CD8-positive, alpha-beta memory T cell (primary cell): ENCODE results near the gene MARCHF10. TPM values are rescaled to one million over a fixed set of nuclear protein-coding genes. Genes with fewer than 3 reads are reported as not detected.

Experiments
- CTCF ChIA-PET: fragments of 350-600 bp; sonication (Branson Sonifier 250); formaldehyde crosslinking; loops from one replicate; lab custom pipeline; 2021; ENCODE audit warnings: antibody characterized with exemption; lab: Charles Lee
- POLR2A ChIA-PET: fragments of 350-600 bp; sonication (Branson Sonifier 250); formaldehyde crosslinking; loops from one replicate; lab custom pipeline; 2021; ENCODE audit warnings: antibody characterized with exemption; lab: Charles Lee
- DNase-seq, 5 donors: peaks; one replicate each; pipeline versions ENCODE4 v3.0.0 to v3.0.0-alpha.2; 2020 to 2022; ENCODE audit warnings: mixed read lengths in 1 of 5
- H3K27ac ChIP-seq: one replicate; pipeline ENCODE4 v1.7.0; 2013; ENCODE audit warnings: low read depth, mild to moderate bottlenecking, low read length, moderate library complexity
- H3K27me3 ChIP-seq: 2 replicates; pipeline ENCODE4 v1.7.0; 2013; ENCODE audit warnings: low read length, mild to moderate bottlenecking; ENCODE audit not compliant: insufficient read depth, poor library complexity, severe bottlenecking
- H3K36me3 ChIP-seq: 2 replicates; pipeline ENCODE4 v1.7.0; 2013; ENCODE audit warnings: mild to moderate bottlenecking, low read length, moderate library complexity; ENCODE audit not compliant: insufficient read depth
- H3K4me1 ChIP-seq: 2 replicates; pipeline ENCODE4 v1.7.0; 2013; ENCODE audit warnings: mild to moderate bottlenecking, low read length, moderate library complexity; ENCODE audit not compliant: insufficient read depth
- H3K4me3 ChIP-seq: 2 replicates; pipeline ENCODE4 v1.7.0; 2013; ENCODE audit warnings: mild to moderate bottlenecking, low read length
- H3K9me3 ChIP-seq: 2 replicates; pipeline ENCODE4 v1.7.0; 2013; ENCODE audit warnings: mild to moderate bottlenecking, low read length
- H3K27ac Mint-ChIP-seq, 8 donors: one replicate each; pipeline ENCODE4 v1.8.0; 2020 to 2021; ENCODE audit warnings: mixed read lengths in 8 of 8, mild to moderate bottlenecking in 6 of 8, inconsistent platforms in 3 of 8, moderate library complexity in 3 of 8
- H3K27me3 Mint-ChIP-seq, 2 donors: one replicate each; pipeline ENCODE4 v1.8.0; 2020 to 2021; ENCODE audit warnings: mixed read lengths in 2 of 2, mild to moderate bottlenecking in 1 of 2, moderate library complexity in 1 of 2
- H3K36me3 Mint-ChIP-seq, 3 donors: one replicate each; pipeline ENCODE4 v1.8.0; 2020 to 2021; ENCODE audit warnings: mixed read lengths in 3 of 3, inconsistent platforms in 1 of 3, mild to moderate bottlenecking in 1 of 3
- H3K4me1 Mint-ChIP-seq, 3 donors: one replicate each; pipeline ENCODE4 v1.8.0; 2020 to 2021; ENCODE audit warnings: mixed read lengths in 3 of 3, inconsistent platforms in 1 of 3, mild to moderate bottlenecking in 1 of 3
- H3K4me3 Mint-ChIP-seq, 7 donors: one replicate each; pipeline ENCODE4 v1.8.0; 2020 to 2021; ENCODE audit warnings: mixed read lengths in 7 of 7, mild to moderate bottlenecking in 6 of 7, moderate library complexity in 4 of 7, inconsistent platforms in 2 of 7
- H3K9me3 Mint-ChIP-seq, 5 donors: one replicate each; pipeline ENCODE4 v1.8.0; 2020 to 2022; ENCODE audit warnings: mixed read lengths in 5 of 5, mild to moderate bottlenecking in 3 of 5, moderate library complexity in 2 of 5, inconsistent platforms in 1 of 5
- polyA plus RNA-seq: library from polyadenylated mRNA; unstranded; fragments of 300-500 nt; fragmentation: Illumina TruSeq; gene quantifications from one replicate; pipeline ENCODE4 v1.2.3, GENCODE V29; 2021
- total RNA-seq, 2 experiments: library from RNA; stranded (reverse); gene quantifications; one replicate each; pipeline ENCODE4 v1.2.3, GENCODE V29; 2021

Gene MARCHF10
- total and polyA plus RNA-seq, 3 experiments from 2014 or later = 0.86 TPM; not detected in 2

- no peaks in the 10 kb centered on the region for H3K9me3 ChIP-seq
- Mint-ChIP-seq H3K27ac (no peak overlapping the region), H3K27me3 (peaks cover 8 to 11% of the 10 kb centered on the region in 2 donors), H3K4me1 (no peaks in the 10 kb centered on the region), H3K4me3 (no peak overlapping the region), H3K9me3 (peaks cover 2 to 15% (median 10%) of the 10 kb centered on the region in 5 donors), H3K36me3 (peaks cover 0 to 10% (median 2%) of the 10 kb centered on the region in 3 donors)
- no peak for DNase-seq
- no peak overlapping the region for H3K4me3 ChIP-seq
- ChIA-PET CTCF (no interaction called here), POLR2A (no interaction called here)
- H3K27me3 ChIP-seq = no peaks in the 10 kb centered on the region
- no peaks in the 10 kb centered on the region for H3K4me1 ChIP-seq
- no peaks in the 10 kb centered on the region for H3K36me3 ChIP-seq
- no peak overlapping the region for H3K27ac ChIP-seq
Measured at GRCh38 chr17:62661337-62661736, 146.8 kb downstream of the MARCHF10 start.

GRCh38 chr17:62660629-62661118, 147.4 kb downstream of the MARCHF10 start:
- no peak for DNase-seq
- Mint-ChIP-seq H3K4me3 (no peak overlapping the region), H3K9me3 (peaks cover 3 to 15% (median 10%) of the 10 kb centered on the region in 5 donors), H3K36me3 (peaks cover 0 to 10% (median 2%) of the 10 kb centered on the region in 3 donors), H3K4me1 (no peaks in the 10 kb centered on the region), H3K27ac (no peak overlapping the region), H3K27me3 (peaks cover 9 to 11% of the 10 kb centered on the region in 2 donors)
- CTCF ChIA-PET = no interaction called here
- POLR2A ChIA-PET = no interaction called here
- no peaks in the 10 kb centered on the region for H3K4me1 ChIP-seq
- H3K36me3 ChIP-seq = no peaks in the 10 kb centered on the region
- H3K27ac ChIP-seq = no peak overlapping the region
- no peak overlapping the region for H3K4me3 ChIP-seq
- no peaks in the 10 kb centered on the region for H3K27me3 ChIP-seq
- H3K9me3 ChIP-seq = no peaks in the 10 kb centered on the region

- Histone ChIP-seq H3K27ac (no peak overlapping the region), H3K9me3 (no peaks in the 10 kb centered on the region), H3K4me3 (no peak overlapping the region), H3K27me3 (no peaks in the 10 kb centered on the region), H3K36me3 (no peaks in the 10 kb centered on the region), H3K4me1 (peaks cover 6% of the 10 kb centered on the region)
- peaks cover 0 to 10% (median 2%) of the 10 kb centered on the region in 3 donors for H3K36me3 Mint-ChIP-seq
- H3K27me3 Mint-ChIP-seq = peaks cover 16 to 19% of the 10 kb centered on the region in 2 donors
- CTCF ChIA-PET = no interaction called here
- DNase-seq = no peak
- no peak overlapping the region for H3K27ac Mint-ChIP-seq
- POLR2A ChIA-PET = no interaction called here
- peaks cover 3 to 15% (median 10%) of the 10 kb centered on the region in 5 donors for H3K9me3 Mint-ChIP-seq
- peak overlapping the region in 1 of 7 donors; percentile 24 for H3K4me3 Mint-ChIP-seq
- peaks cover 7 to 10% (median 9%) of the 10 kb centered on the region in 3 donors for H3K4me1 Mint-ChIP-seq
Measured at GRCh38 chr17:62658136-62658920, 149.8 kb downstream of the MARCHF10 start.

- H3K9me3 Mint-ChIP-seq = peaks cover 3 to 15% (median 10%) of the 10 kb centered on the region in 5 donors
- peak overlapping the region in 1 of 8 donors; percentile 64 for H3K27ac Mint-ChIP-seq
- H3K4me3 Mint-ChIP-seq = no peak overlapping the region
- POLR2A ChIA-PET = no interaction called here
- Histone ChIP-seq H3K36me3 (no peaks in the 10 kb centered on the region), H3K4me3 (no peak overlapping the region), H3K9me3 (no peaks in the 10 kb centered on the region), H3K27ac (no peak overlapping the region), H3K4me1 (peaks cover 11% of the 10 kb centered on the region), H3K27me3 (no peaks in the 10 kb centered on the region)
- H3K36me3 Mint-ChIP-seq = peaks cover 0 to 10% (median 2%) of the 10 kb centered on the region in 3 donors
- CTCF ChIA-PET = interaction anchor here (1.1 to 1.4 kb wide), 2 partner anchors 16 to 930 kb away, joined by 3 read pairs; no protein-coding TSS in a partner anchor
- H3K27me3 Mint-ChIP-seq = peaks cover 16 to 20% of the 10 kb centered on the region in 2 donors
- H3K4me1 Mint-ChIP-seq = peaks cover 10 to 16% (median 15%) of the 10 kb centered on the region in 3 donors
- no peak for DNase-seq
Measured at GRCh38 chr17:62657690-62658089, 150.4 kb downstream of the MARCHF10 start.

GRCh38 chr17:62657145-62657665, 150.9 kb downstream of the MARCHF10 start:
- peaks cover 0 to 10% (median 2%) of the 10 kb centered on the region in 3 donors for H3K36me3 Mint-ChIP-seq

GRCh38 chr17:62656446-62656845, 151.7 kb downstream of the MARCHF10 start:
- Mint-ChIP-seq H3K36me3 (peaks cover 0 to 9% (median 2%) of the 10 kb centered on the region in 3 donors), H3K9me3 (peaks cover 3 to 13% (median 10%) of the 10 kb centered on the region in 5 donors), H3K27me3 (peaks cover 16 to 26% of the 10 kb centered on the region in 2 donors), H3K4me1 (peaks cover 17 to 28% (median 23%) of the 10 kb centered on the region in 3 donors), H3K4me3 (peak overlapping the region in 1 of 7 donors; percentile 38), H3K27ac (no peak overlapping the region)
- ChIA-PET CTCF (interaction anchor here (1.4 kb wide), 1 partner anchor 14 kb away, joined by 3 read pairs; no protein-coding TSS in a partner anchor), POLR2A (interaction anchor here (0.6 kb wide), 2 partner anchors 955 to 1041 kb away, joined by 3 read pairs; no protein-coding TSS in a partner anchor)
- H3K27ac ChIP-seq = no peak overlapping the region
- no peak overlapping the region for H3K4me3 ChIP-seq
- no peaks in the 10 kb centered on the region for H3K9me3 ChIP-seq
- peaks cover 11% of the 10 kb centered on the region for H3K4me1 ChIP-seq
- no peaks in the 10 kb centered on the region for H3K27me3 ChIP-seq
- no peak for DNase-seq
- no peaks in the 10 kb centered on the region for H3K36me3 ChIP-seq

More at GRCh38 chr17:62657145-62657665, 150.9 kb downstream of the MARCHF10 start:
- Mint-ChIP-seq H3K27me3 (peaks cover 16 to 23% of the 10 kb centered on the region in 2 donors), H3K4me1 (peaks cover 12 to 21% (median 16%) of the 10 kb centered on the region in 3 donors), H3K9me3 (peaks cover 3 to 15% (median 10%) of the 10 kb centered on the region in 5 donors), H3K4me3 (no peak overlapping the region), H3K27ac (no peak overlapping the region)
- H3K4me3 ChIP-seq = no peak overlapping the region
- no peaks in the 10 kb centered on the region for H3K36me3 ChIP-seq
- H3K9me3 ChIP-seq = no peaks in the 10 kb centered on the region
- H3K27ac ChIP-seq = no peak overlapping the region
- no peaks in the 10 kb centered on the region for H3K27me3 ChIP-seq
- ChIA-PET POLR2A (interaction anchor here (0.6 kb wide), 2 partner anchors 954 to 1040 kb away, joined by 3 read pairs; no protein-coding TSS in a partner anchor), CTCF (interaction anchor here (1.1 to 1.4 kb wide), 2 partner anchors 15 to 931 kb away, joined by 3 read pairs; no protein-coding TSS in a partner anchor)
- no peak for DNase-seq
- peaks cover 11% of the 10 kb centered on the region for H3K4me1 ChIP-seq

GRCh38 chr17:62655656-62656055, 152.5 kb downstream of the MARCHF10 start:
- peaks cover 2 to 6% (median 5%) of the 10 kb centered on the region in 5 donors for H3K9me3 Mint-ChIP-seq
- POLR2A ChIA-PET = no interaction called here
- no peak for DNase-seq
- no peak overlapping the region for H3K4me3 Mint-ChIP-seq
- Histone ChIP-seq H3K4me1 (peaks cover 11% of the 10 kb centered on the region), H3K4me3 (no peak overlapping the region), H3K9me3 (no peaks in the 10 kb centered on the region), H3K27me3 (no peaks in the 10 kb centered on the region), H3K27ac (no peak overlapping the region), H3K36me3 (no peaks in the 10 kb centered on the region)
- peaks cover 17 to 28% (median 23%) of the 10 kb centered on the region in 3 donors for H3K4me1 Mint-ChIP-seq
- peaks cover 19 to 26% of the 10 kb centered on the region in 2 donors for H3K27me3 Mint-ChIP-seq
- peaks cover 0 to 3% (median 2%) of the 10 kb centered on the region in 3 donors for H3K36me3 Mint-ChIP-seq
- CTCF ChIA-PET = no interaction called here
- H3K27ac Mint-ChIP-seq = no peak overlapping the region
